GM19468 (cell line): ENCODE data around the gene COTL1.

ENCODE experiments used
- ATAC-seq: cut with Tn5 transposase; IDR thresholded peaks from one replicate; pipeline ENCODE4 v1.9.1; 2021; ENCODE audit warnings: mild to moderate bottlenecking, moderate library complexity, moderate number of reproducible peaks; ENCODE audit not compliant: unreplicated experiment; ENCODE audit errors: extremely low read depth

Gene COTL1

GRCh38 chr16:84600343-84601229 lies 17.3 kb downstream of the COTL1 start:
- peak; percentile 56 for ATAC-seq

- no peak for ATAC-seq
These were observed 18.2 kb downstream of the COTL1 start for GRCh38 chr16:84599521-84600202.

- no peak for ATAC-seq
These were observed 19.5 kb downstream of the COTL1 start for GRCh38 chr16:84598360-84598759.

- no peak for ATAC-seq
These were observed 19.9 kb downstream of the COTL1 start for GRCh38 chr16:84597931-84598351.

- ATAC-seq, result no peak
These were observed 20.4 kb downstream of the COTL1 start for GRCh38 chr16:84597528-84597896.

- no peak for ATAC-seq
These were observed 20.9 kb downstream of the COTL1 start for GRCh38 chr16:84596801-84597527.

- no peak for ATAC-seq
These were observed 21.7 kb downstream of the COTL1 start for GRCh38 chr16:84596161-84596560.

- ATAC-seq, result no peak
These were observed 22.8 kb downstream of the COTL1 start for GRCh38 chr16:84595052-84595481.

GRCh38 chr16:84594725-84595038 lies 23.2 kb downstream of the COTL1 start:
- no peak for ATAC-seq

GRCh38 chr16:84593825-84594724 lies 23.8 kb downstream of the COTL1 start:
- ATAC-seq, result peak; percentile 87

GRCh38 chr16:84592718-84593117 lies 25.2 kb downstream of the COTL1 start:
- no peak for ATAC-seq

- ATAC-seq, result no peak
These were observed 27.7 kb downstream of the COTL1 start for GRCh38 chr16:84589975-84590719.

GRCh38 chr16:84588991-84589390 lies 28.9 kb downstream of the COTL1 start:
- no peak for ATAC-seq

- ATAC-seq, result peak; percentile 36
These were observed 32.0 kb downstream of the COTL1 start for GRCh38 chr16:84585886-84586285.

- no peak for ATAC-seq
These were observed 32.4 kb downstream of the COTL1 start for GRCh38 chr16:84585467-84585866.

GRCh38 chr16:84584678-84585077 lies 33.2 kb downstream of the COTL1 start:
- ATAC-seq, result no peak

- ATAC-seq, result no peak
These were observed 33.9 kb downstream of the COTL1 start for GRCh38 chr16:84583995-84584394.

- no peak for ATAC-seq
These were observed 34.8 kb downstream of the COTL1 start for GRCh38 chr16:84582958-84583516.

- ATAC-seq, result no peak
These were observed 36.7 kb downstream of the COTL1 start for GRCh38 chr16:84581158-84581557.
